HG03558 (cell line): Measurements from ENCODE around the gene BCAS3.

ENCODE experiments used
- ATAC-seq: cut with Tn5 transposase; IDR thresholded peaks from one replicate; pipeline ENCODE4 v1.9.1; 2021; ENCODE audit warnings: moderate number of reproducible peaks; ENCODE audit not compliant: unreplicated experiment; ENCODE audit errors: extremely low read depth

Gene BCAS3

DNA sequence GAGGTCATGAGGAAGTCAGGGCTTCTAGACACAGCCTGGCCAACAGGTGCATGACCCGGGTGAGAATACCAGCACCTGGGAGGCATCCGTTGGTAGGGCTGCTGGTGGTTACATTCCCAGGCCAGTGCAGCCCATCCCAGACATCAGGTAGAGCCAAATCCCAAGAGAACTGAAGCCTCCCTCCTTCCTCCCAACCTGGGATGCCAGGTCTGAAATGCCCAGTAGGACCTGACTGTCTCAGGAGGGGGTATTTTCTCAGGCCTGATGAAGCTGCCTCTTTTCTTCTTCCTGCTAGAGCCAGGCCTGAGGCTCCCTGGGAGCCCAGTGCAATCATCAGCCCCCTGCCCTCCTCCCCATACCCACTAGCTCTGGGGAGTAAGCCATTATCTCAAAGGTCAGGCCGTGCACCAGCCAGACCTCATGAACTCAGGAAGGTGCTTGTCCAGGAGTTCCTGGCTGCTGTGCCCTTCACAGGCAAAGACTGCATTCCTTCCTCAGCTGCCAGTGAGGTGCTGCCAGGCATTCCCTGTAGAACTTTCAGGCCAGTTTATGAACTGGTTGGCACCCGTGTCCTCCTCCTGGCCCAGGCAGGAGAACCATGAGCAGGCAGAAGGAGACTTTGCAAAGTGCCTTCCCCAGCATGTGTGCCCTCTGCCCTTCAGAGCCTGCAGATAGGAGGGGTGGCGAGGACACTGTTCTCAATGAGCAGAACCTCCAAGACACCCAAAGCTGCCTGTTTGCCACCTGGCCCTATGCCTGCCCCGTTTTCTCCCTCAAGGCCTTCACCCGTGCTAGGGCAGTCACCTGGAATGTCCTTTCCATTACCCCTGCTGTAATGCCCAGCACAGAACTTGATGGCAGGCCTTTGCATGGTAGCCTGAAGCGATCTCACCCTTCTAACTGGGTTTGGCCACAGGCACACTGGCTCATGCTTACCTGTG is 729.6 kb downstream of the BCAS3 start:
- no peak for ATAC-seq

DNA sequence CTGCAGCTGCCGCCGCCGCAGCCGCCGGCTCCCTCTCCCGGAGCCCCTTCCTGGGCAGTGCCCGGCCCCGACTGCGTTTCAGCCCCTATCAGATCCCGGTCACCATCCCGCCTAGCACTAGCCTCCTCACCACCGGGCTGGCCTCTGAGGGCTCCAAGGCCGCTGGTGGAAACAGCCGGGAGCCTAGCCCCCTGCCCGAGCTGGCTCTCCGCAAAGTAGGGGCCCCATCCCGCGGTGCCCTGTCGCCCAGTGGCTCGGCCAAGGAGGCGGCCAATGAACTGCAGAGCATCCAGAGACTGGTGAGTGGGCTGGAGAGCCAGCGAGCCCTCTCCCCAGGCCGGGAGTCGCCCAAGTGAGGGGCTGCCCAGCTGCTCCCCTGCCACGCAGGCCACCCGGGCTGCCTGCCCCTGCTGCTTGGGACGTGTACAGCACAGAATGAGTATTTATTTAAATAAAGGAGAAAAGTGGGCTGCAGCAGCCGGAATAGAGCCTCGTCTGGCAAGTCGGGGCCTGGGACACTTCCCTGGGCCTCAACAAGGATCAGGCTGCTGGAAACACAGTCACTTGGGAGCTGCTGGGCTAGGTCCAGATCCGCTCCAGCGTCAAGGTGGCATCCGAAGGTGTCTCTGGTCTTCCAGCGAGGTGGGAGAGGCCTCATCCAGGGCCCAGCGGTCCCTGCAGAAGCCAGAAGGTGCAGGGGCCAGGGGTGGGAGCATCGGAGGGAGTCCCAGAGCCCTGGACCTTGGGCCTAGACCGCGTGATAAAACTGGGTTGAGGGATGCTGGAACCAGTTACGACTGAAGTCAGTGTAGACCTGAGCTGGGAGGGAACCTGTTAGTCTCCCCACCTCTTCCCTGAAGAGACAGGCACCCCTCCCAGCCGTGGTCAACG is 730.7 kb downstream of the BCAS3 start:
- no peak for ATAC-seq

DNA sequence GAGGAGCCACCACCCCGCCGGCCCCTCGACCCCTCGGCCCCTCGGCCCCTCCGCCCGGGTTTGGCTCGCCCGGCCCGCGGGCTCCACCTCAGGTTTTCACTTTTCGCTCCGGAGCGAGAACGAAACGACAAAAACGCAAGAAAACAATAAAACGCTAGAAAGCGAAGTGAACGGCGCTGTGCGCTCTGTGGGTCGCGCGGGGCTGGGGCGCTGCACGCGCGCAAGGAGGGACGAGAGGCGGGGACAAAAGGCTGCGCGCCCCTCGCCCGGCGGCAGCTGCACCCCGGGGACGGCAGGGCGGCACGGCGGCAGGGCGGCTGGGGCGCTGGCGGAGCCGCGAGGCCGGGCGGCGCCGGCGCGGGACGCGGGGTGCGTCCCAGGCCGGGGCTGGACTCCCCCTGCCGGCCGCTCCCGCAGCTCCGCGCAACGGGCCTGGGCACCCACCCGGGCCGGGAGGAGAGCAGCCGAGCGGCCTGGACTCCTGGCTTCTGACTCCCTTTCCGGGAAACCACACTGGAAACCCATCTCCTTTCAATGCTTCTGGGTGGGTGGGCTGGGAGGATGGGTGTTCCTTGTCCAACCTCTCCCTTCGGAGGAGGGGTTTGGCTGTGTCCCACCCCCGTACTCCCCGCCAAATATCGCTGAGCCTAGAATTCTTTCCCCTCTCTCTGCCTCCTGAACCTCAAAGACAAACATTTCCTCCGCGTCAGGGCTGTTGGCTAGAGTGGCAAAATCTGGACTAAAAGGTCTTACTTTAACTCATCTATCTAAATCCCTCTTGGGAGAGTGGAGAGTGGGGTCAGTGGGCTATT is 731.9 kb downstream of the BCAS3 start:
- no peak for ATAC-seq

DNA sequence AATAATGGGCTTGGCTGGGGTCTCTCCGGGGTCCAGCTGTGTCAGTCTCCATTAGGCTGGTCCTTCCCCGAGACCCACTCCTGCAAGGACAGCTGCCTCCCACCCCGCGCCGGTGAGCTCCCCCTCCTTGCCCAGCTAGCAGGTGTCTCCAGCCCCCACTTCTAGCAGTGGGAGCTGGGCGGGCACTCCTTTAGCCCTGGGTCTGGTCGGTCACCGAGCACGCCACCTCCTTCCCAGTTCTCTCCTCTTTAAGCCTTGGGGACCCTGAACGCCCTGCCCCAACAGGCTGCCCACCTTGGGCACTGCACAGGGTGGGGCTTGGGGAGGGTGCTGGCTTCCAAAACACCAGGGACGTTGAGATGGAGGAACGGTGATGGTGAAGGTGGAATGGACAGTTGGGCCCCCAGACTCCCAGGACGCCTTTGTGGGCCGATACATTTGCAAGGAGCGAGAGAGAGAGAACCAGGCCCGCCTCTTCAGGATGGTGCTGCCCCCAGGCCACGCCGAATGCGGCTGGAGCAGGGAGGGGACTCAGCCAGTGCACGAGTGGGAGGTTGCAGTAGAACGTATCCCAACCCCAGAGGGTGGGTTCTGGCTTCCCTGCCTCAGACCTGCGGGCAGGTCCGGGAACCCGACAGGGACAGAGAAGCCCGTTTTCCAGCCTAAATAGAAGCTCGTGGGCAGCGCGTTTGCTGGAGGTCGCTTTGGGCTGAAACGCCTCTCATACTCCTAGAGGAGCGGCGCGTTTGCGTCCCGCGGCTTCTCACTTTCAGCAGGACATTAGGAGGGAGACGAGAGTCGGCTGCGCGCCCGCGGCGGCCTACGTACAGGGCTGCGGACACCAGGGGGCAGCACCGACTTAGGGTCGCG is 732.7 kb downstream of the BCAS3 start:
- ATAC-seq, result no peak

DNA sequence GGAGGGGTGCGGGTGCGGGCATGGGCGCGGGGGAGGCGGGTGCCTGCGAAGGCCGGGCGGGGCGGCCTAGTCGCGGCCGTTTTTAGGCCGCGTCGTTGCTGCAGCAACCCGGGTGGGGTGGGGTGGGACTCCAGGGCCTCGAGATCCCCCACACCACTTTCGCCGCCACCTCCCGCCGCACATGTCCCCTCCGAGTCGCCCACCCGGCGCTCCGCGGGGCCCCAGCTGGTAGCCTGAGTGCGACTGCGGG is 733.3 kb downstream of the BCAS3 start:
- no peak for ATAC-seq

DNA sequence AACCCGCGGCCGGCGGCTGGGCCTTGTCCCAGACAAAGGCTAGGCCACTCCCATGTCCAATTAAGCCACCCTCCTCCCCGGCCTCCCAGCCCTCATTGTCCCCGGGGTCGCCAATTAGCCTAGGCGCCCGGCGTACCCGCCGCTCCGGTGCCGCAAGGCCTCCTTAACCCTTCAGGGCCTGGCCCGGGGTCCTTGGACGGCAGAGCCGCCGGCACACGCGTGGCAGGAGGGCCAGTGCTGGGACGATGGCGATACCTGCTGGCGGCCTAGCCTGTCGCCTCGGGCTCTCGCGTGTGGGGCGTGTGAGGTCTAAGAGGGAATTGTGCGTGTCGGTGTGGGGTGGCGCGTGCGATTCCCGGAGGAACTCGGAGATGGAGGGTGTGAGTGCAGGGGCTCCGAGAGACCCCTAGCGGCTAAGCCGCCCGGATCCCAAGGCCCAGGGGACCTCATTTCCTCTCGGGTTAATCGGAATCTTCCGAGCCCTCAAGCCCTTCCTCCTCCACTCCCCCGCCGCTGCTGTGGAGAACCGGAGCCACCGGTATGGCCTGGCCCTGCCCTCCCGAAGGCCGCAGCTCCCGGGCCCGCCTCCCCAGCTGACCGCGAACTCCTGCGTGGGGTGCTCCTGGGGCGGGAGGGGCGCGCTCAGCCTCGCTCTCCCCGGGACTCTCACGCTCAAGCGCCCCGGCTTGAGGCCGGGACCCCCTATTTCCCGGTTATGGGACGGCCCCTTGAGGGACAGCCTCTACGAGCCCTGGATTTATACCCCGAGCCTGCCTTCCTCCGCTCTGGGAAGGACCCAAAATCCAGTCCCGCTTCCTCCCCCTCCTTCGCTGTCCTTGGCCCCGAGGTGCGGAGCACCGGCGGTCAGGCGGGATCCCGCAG is 733.9 kb downstream of the BCAS3 start:
- ATAC-seq, result no peak

DNA sequence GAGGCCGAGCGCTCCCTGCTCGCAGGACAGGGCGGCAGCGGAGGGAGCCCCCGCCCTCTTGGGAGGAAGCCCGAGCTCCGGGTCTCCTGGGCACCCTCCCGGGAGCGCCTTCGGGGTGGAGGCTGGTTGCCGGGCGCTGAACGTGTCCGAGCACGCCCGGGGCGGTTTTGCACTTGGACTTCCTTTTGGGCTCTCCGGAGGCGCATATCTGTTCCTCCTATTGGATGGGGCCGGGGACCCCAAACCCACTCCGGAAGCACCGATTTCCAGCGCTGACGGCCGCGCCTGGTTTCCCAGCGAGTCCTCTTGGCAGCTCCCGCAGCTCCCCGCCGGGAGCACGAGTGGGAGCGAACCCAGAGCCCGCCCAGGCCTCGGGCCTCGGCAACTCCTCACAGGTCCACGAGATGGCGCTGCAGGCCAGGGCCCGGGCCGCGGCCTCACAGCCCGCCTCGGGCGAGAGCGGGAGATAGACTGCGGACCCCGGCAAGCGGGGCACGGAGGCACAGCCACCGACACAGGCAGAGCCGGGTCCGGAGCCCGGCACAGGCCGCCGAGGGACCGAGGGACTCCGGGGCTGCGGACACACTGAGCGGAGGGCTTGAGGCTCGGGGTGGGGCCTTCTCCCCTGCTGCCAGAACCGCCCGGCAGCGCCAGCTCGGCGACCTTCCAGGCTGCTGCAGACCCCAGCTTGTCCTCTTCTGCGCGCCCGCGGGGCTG is 734.6 kb downstream of the BCAS3 start:
- peak; percentile 67 for ATAC-seq

DNA sequence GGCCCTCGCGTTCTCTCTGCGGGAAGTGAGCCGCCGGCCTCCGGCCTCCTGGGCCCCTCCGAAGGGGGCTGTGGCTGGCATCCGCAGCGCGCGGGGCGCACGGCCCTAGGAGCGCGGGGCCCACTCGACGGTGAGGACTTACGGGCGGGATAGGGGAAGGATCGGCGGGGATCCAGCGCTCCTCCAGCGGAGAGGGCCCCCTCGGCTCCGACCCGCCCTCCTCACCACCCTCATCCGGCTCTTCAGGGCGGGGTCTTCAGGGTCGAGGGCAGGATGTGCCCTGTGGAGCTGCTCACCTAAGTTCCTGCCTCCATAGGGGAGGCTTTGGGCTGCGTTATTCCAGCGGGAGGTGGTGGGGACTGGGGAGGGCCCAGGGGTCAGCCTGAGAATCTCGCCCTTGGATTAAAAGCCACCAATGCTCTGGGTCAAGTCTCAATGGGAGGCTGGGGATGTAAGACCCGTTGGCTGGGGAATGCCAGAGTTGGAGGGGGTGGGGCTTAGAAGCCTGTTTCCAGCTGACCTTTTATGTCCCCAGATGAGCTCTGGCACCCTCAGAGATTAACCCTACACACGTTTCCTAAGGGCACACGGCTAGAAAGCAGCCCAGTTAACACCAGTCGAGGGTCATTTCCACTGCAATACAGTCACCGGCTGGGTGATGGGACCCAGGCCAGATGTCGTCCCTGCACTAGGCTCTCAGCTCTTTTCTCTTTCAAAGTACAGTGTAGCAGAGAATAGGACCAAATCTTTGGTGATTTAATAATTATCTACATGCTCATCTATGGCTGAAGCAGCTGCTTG is 735.4 kb downstream of the BCAS3 start:
- ATAC-seq, result no peak

DNA sequence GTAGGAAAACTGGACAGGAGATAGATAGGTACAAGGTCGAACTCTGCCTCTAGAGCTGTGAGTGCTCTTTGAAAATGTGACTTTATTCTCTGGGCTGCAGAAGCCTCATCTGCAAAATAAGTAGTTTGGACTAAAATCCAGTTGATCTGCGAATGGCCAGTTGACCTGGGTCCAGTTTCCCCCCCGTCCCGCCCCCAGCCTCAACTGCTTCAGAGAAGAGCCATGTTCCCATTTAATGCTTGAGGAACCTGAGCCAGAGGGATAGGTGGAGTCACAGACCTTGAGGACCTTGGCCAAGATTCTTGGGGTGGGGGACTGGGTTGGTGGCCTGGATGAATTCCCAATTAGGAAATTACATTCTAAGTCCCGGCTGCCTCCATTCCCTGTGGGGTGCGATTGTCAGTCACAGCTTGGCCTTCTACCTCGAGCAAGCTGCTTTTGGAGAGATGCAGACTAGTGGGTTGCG is 736.0 kb downstream of the BCAS3 start:
- ATAC-seq, result no peak

DNA sequence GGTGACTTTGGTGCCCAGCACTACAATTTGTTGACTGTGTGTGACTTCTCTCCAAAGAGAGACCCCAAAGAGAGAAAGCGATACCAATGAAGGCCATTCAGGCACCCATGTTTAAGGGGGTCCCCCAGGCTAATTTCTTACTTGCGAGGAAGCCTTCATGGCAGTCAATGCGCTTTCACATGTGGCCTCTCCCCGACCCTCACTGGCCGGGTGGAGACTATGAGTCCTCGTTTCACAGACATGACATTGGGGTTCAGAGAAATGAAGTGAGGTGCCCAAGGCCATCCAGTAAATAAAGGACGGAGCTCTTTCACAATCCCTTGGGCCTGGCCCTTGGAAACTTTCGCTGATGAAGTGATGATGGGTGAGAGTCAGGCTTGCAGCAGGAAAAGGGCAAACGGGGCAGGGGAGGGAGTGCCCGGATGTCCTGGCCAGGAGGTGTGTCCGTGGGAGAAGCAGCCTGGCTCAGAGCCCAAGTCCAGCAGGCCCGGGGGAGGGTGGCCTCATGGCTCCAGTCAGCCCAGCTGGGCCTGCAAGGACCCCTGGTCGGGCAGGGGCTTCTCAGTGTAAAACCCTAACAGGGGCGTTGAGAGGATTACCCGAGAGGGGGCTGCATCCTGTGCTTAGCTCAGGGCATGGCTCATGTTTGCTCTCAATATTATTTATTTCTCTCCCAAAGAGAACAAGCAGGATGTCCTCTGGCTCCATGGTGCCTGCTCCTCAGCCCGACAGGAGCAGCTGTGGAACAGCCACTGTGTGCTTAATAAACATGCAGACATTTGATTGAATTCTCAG is 736.7 kb downstream of the BCAS3 start:
- no peak for ATAC-seq

DNA sequence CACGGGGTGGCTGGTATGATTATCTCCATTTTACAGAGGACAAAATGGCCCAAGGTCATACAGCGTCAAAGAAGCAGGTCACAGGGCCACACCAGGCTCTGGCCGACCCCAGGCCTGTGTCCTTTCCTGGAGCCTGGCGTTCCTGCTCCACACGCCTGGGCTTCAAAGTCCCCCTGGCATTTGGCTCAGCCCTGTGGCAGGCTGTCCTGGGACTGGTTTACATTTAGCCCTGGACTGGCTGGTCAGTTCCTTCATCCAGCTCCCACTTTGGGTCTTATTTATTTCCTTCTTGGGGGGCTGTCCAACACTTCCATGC is 737.2 kb downstream of the BCAS3 start:
- no peak for ATAC-seq

DNA sequence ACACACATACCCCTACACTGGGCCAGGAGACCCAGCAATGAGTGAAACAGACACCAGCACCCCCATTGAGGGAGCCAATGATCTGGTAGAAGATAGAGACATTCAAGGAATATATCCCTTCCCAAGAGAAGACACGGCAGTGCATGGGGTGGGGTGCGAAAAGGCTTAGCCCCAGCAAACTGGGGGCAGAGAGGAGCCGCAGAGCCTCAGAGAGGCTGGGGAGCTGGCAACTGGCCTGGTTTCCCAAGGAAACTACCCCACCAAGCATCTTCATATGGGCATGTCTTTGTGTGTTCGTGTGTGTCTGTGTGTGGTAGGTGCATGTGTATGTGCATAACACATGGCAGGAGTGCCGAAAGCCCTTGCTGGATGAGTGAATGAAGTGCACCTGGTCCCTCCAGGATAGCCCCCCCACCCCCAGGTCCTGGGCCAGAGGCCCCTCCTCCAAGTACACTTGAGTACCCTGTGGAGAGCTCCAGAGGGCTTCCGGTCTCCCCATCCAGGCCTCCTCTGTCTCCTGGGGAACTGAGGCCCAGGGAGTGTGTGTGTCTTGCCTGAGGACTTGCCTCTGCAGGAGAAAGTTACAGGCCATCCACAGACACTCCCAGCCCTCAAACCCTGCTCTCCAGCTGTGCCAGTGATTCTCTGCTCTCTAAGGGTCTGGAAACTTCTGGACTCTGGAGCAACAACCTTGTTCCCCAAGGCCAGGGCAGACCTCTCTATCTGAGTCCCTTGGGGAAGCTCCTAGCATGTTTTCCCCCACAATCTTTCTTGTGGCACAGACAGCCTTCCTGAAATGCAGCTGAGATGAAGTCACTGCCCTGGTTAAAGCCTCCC is 737.9 kb downstream of the BCAS3 start:
- ATAC-seq, result no peak

DNA sequence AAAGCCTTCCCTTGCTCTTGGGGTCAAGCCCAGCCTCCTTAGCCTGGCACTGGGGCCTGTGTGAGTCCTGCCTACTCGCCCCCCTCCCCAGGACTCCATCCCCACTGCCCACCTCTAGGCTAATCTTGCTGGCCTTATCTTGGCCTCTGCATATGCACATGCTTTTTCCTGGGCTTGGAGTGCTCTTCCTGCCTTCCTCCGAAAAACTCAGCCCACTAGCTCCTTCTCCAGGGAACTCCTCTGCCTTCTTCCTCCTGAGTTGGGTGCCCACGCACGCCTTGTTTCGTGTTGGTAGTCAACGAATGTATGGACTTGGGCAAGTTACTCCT is 738.5 kb downstream of the BCAS3 start:
- ATAC-seq, result no peak

DNA sequence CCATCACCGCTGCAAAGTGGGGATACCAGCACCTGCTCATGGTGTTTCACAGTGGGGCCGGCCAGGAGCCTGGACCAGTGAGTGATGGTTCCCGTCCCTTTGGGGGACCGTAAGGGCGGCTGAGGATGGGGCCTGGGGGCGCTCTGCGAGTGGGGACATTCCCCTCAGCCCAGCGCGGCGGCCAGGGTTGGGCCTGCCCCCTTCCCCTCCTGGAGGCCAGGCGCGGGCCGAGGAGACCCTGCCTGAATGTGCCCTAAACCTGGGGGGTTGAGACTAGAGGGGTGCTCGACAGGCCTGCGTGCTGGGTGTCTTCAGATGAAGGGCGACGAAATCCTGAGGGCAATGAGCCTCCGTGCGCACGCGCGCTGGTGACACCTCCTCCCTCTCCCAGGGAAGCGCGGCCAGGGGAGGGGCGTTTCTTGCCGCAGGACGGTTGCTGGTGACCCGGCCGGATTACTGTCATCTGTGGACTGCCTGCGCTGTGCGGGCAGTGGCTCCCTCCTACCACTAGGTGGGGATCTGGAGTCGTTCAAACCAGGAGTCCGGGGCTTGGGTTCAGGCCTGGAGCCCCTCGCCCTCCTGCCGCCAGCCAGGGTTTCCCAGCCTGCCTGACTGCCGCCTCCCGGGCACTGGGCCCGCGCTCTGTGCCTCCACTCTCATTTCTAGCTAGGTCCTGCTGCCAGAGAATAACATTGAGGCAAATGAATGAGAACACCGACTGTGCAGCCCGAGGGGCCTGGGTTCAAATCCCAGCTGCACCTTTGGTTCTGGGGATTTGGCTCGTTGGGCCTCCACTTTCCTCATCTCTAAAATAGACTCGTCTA is 739.1 kb downstream of the BCAS3 start:
- no peak for ATAC-seq

DNA sequence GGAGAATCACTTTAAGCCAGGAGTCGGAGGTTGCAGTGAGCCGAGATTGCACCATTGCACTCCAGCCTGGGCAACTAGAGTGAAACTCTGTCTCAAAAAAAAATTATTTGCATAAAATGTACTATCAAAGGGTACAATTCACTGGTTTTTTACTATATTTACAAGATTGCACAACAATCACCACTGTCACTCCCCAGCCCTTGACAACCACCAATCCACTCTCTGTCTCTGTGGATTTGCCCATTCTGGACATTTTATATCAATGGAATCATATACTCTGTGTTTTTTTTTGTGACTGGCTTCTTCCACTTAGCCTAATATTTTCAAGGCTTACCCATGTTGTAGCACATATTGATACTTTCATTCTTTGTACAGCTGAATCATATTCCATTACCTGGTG is 740.8 kb downstream of the BCAS3 start:
- ATAC-seq, result no peak
